ENCODE measurements around the gene RGS9. TPM values are rescaled to one million over a fixed set of nuclear protein-coding genes. Genes with fewer than 3 reads are reported as not detected.

The RGS9 gene
- total RNA-seq, 1 donor from 2014 or later: 8.5 TPM

- Mint-ChIP-seq H3K4me1 (ENCODE audit: low read depth) (no peaks in the 10 kb centered on the region), H3K9me3 (ENCODE audit: low read depth) (no peaks in the 10 kb centered on the region), H3K4me3 (ENCODE audit: low read depth) (no peak overlapping the region), H3K27me3 (peaks cover 16% of the 10 kb centered on the region), H3K36me3 (ENCODE audit: insufficient read depth) (no peaks in the 10 kb centered on the region), H3K27ac (no peak overlapping the region)
- no peak for TF ChIP-seq CTCF (IDR thresholded peaks at IDR 0.05; ENCODE audit: unreplicated experiment)
- no peak for DNase-seq (ENCODE audit: low spot score, unreplicated experiment)
Observed at GRCh38 chr17:65219707-65220106, 82.5 kb downstream of the RGS9 start.

GRCh38 chr17:65220732-65221131, 83.6 kb downstream of the RGS9 start:
- no peak for DNase-seq (ENCODE audit: low spot score, unreplicated experiment)
- peaks cover 12% of the 10 kb centered on the region for H3K27me3 Mint-ChIP-seq

GRCh38 chr17:65222214-65222738, 85.1 kb downstream of the RGS9 start:
- DNase-seq (ENCODE audit: low spot score, unreplicated experiment): no peak
- no peak for TF ChIP-seq CTCF (IDR thresholded peaks at IDR 0.05; ENCODE audit: unreplicated experiment)
- H3K4me1 Mint-ChIP-seq (ENCODE audit: low read depth): peaks cover 5% of the 10 kb centered on the region
- no peaks in the 10 kb centered on the region for H3K9me3 Mint-ChIP-seq (ENCODE audit: low read depth)
- no peak overlapping the region for H3K4me3 Mint-ChIP-seq (ENCODE audit: low read depth)
- no peaks in the 10 kb centered on the region for H3K36me3 Mint-ChIP-seq (ENCODE audit: insufficient read depth)
- H3K27me3 Mint-ChIP-seq: peaks cover 10% of the 10 kb centered on the region
- no peak overlapping the region for H3K27ac Mint-ChIP-seq

More at GRCh38 chr17:65220732-65221131, 83.6 kb downstream of the RGS9 start:
- no peaks in the 10 kb centered on the region for H3K4me1 Mint-ChIP-seq (ENCODE audit: low read depth)
- H3K9me3 Mint-ChIP-seq (ENCODE audit: low read depth): no peaks in the 10 kb centered on the region
- no peak overlapping the region for H3K27ac Mint-ChIP-seq
- no peaks in the 10 kb centered on the region for H3K36me3 Mint-ChIP-seq (ENCODE audit: insufficient read depth)
- H3K4me3 Mint-ChIP-seq (ENCODE audit: low read depth): no peak overlapping the region
- TF ChIP-seq CTCF (IDR thresholded peaks at IDR 0.05; ENCODE audit: unreplicated experiment): no peak

- no peak overlapping the region for H3K27ac Mint-ChIP-seq
- H3K36me3 Mint-ChIP-seq (ENCODE audit: insufficient read depth): no peaks in the 10 kb centered on the region
- no peaks in the 10 kb centered on the region for H3K9me3 Mint-ChIP-seq (ENCODE audit: low read depth)
- peaks cover 9% of the 10 kb centered on the region for H3K27me3 Mint-ChIP-seq
- no peak for DNase-seq (ENCODE audit: low spot score, unreplicated experiment)
- H3K4me3 Mint-ChIP-seq (ENCODE audit: low read depth): no peak overlapping the region
- peaks cover 14% of the 10 kb centered on the region for H3K4me1 Mint-ChIP-seq (ENCODE audit: low read depth)
- no peak for TF ChIP-seq CTCF (IDR thresholded peaks at IDR 0.05; ENCODE audit: unreplicated experiment)
Observed at GRCh38 chr17:65225061-65225460, 87.9 kb downstream of the RGS9 start.

GRCh38 chr17:65226227-65226626, 89.1 kb downstream of the RGS9 start:
- Mint-ChIP-seq H3K36me3 (ENCODE audit: insufficient read depth) (no peaks in the 10 kb centered on the region), H3K27ac (no peak overlapping the region), H3K27me3 (peaks cover 10% of the 10 kb centered on the region), H3K9me3 (ENCODE audit: low read depth) (no peaks in the 10 kb centered on the region), H3K4me1 (ENCODE audit: low read depth) (peaks cover 14% of the 10 kb centered on the region), H3K4me3 (ENCODE audit: low read depth) (no peak overlapping the region)
- no peak for DNase-seq (ENCODE audit: low spot score, unreplicated experiment)
- no peak for TF ChIP-seq CTCF (IDR thresholded peaks at IDR 0.05; ENCODE audit: unreplicated experiment)
